ENCODE measurements around the gene TMEM178B.

- TF ChIP-seq POLR2AphosphoS5 (IDR thresholded peaks at IDR 0.05; ENCODE audit: borderline replicate concordance, low read depth, low read length) (no peak), EZH2 (IDR thresholded peaks at IDR 0.05) (no peak), FOXP2 (optimal IDR thresholded peaks at IDR 0.05; ENCODE audit: control extremely low read depth, extremely low read length, insufficient read depth) (no peak)
Measured at GRCh38 chr7:141290973-141291372, 217.1 kb downstream of the TMEM178B start.
